K562 (cell line): Measurements from ENCODE around the gene C2orf81. TPM values are rescaled to one million over a fixed set of nuclear protein-coding genes. Genes with fewer than 3 reads are reported as not detected.
A peak's percentile ranks its signal among the peaks of the same experiment; 100 is the strongest.

ENCODE experiments used
- CLOCK ChIP-seq: fragments of 250-450 bp; sonication (Bioruptor Pico); IDR thresholded peaks from 2 replicates; pipeline ENCODE4 v1.4.0; 2020; ENCODE audit warnings: mild to moderate bottlenecking, moderate library complexity, borderline replicate concordance
- ETV1 ChIP-seq: fragments of 450-650 bp; conservative IDR thresholded peaks from 2 replicates; pipeline ENCODE4 v1.6.1; 2016; ENCODE audit warnings: missing genetic modification characterization, control low read depth, low read depth, missing compliant biosample characterization
- FOXP1 ChIP-seq: sonication (generic); formaldehyde crosslinking; IDR thresholded peaks from 2 replicates; pipeline ENCODE4 v1.8.0; 2022; ENCODE audit warnings: mild to moderate bottlenecking, missing genetic modification reagents
- GABPB1 ChIP-seq: sonication (generic); formaldehyde crosslinking; IDR thresholded peaks from 2 replicates; pipeline ENCODE4 v1.8.0; 2022; ENCODE audit warnings: mild to moderate bottlenecking, missing genetic modification reagents
- KLF13 ChIP-seq: fragments of 450-650 bp; IDR thresholded peaks from 2 replicates; pipeline ENCODE4 v1.6.1; 2016; ENCODE audit warnings: missing genetic modification characterization, low read depth, mild to moderate bottlenecking, missing compliant biosample characterization, moderate library complexity, borderline replicate concordance
- NR2C2 ChIP-seq, 2 experiments: fragments of 200-800 bp in 1 of 2; sonication (Bioruptor generic) in 1 of 2; sonication (generic) in 1 of 2; formaldehyde crosslinking in 1 of 2; IDR thresholded peaks; 2 replicates each; pipeline versions ENCODE4 v1.6.1 to v1.8.0; 2016 to 2022; ENCODE audit warnings: mild to moderate bottlenecking in 1 of 2, missing compliant biosample characterization in 1 of 2, missing genetic modification characterization in 1 of 2, missing genetic modification reagents in 1 of 2
- PBX2 ChIP-seq, 2 experiments: IDR thresholded peaks in 1 of 2; conservative IDR thresholded peaks in 1 of 2; 2 replicates each; pipeline ENCODE4 v1.6.1; 2016; ENCODE audit warnings: low read depth in 2 of 2, mild to moderate bottlenecking in 1 of 2, missing compliant biosample characterization in 1 of 2, missing genetic modification characterization in 1 of 2, moderate library complexity in 1 of 2
- PHB2 ChIP-seq: fragments of 450-650 bp; IDR thresholded peaks from 2 replicates; pipeline ENCODE4 v1.6.1; 2017; ENCODE audit warnings: low read depth
- RBM34 ChIP-seq: fragments of 200-400 bp; formaldehyde crosslinking; IDR thresholded peaks from 2 replicates; pipeline ENCODE4 v1.6.1; 2018; ENCODE audit warnings: low read length, borderline replicate concordance; ENCODE audit not compliant: insufficient read depth
- SMAD3 ChIP-seq: fragments of 450-650 bp; formaldehyde crosslinking; conservative IDR thresholded peaks from 2 replicates; pipeline ENCODE4 v1.4.0; 2020; ENCODE audit warnings: mild to moderate bottlenecking
- ZEB2 ChIP-seq: fragments of 450-650 bp; IDR thresholded peaks from 2 replicates; pipeline ENCODE4 v1.6.1; 2016
- ZKSCAN1 ChIP-seq: fragments of 150-350 bp; IDR thresholded peaks from 2 replicates; pipeline ENCODE4 v1.6.1; 2016; ENCODE audit warnings: low read depth, low read length
- ZNF165 ChIP-seq: fragments of 250-450 bp; sonication (Bioruptor Pico); IDR thresholded peaks from 2 replicates; pipeline ENCODE4 v1.4.0; 2020; ENCODE audit warnings: borderline replicate concordance
- ZNF354B ChIP-seq: fragments of 250-450 bp; sonication (Bioruptor Pico); IDR thresholded peaks from 2 replicates; pipeline ENCODE4 v1.4.0; 2020
- ZNF586 ChIP-seq: fragments of 450-650 bp; formaldehyde crosslinking; conservative IDR thresholded peaks from 2 replicates; pipeline ENCODE4 v1.4.0; 2020; ENCODE audit warnings: mild to moderate bottlenecking, moderate library complexity
- polyA plus RNA-seq, 8 experiments: library from polyadenylated mRNA; depleted of rRNA in 4 of 8; stranded (reverse) in 5 of 8; unstranded in 3 of 8; fragments of >200 nt; fragmentation: Nextera tagmentation in 2 of 8; fragmentation: Illumina TruSeq in 1 of 8; extraction: Ambion mirVana in 2 of 8; extraction: Trizol in 1 of 8; gene quantifications; 2 replicates each; pipeline versions ENCODE4 v1.2.1 to v1.2.3, GENCODE V29; 2011 to 2014; ENCODE audit warnings: inconsistent platforms in 1 of 8, missing spikeins in 1 of 8
- total RNA-seq, 7 experiments: library from RNA; depleted of rRNA in 6 of 7; stranded (reverse); fragments of >200 nt in 6 of 7; fragmentation: Illumina TruSeq in 2 of 7; extraction: Trizol in 2 of 7; gene quantifications; 2 replicates each; pipeline versions ENCODE4 v1.2.1 to v1.2.3, GENCODE V29; 2011 to 2021; ENCODE audit warnings: low replicate concordance in 1 of 7
- TF ChIP-seq, protein P1 (sequence below): fragments of 250-450 bp; sonication (Bioruptor Pico); IDR thresholded peaks from 2 replicates; pipeline ENCODE4 v1.8.0; 2022; ENCODE audit warnings: moderate library complexity, mild to moderate bottlenecking, inconsistent platforms
- TF ChIP-seq, protein P2 (sequence below): fragments of 250-450 bp; sonication (Bioruptor Pico); IDR thresholded peaks from 2 replicates; pipeline ENCODE4 v1.5.0; 2021; ENCODE audit warnings: mild to moderate bottlenecking, borderline replicate concordance

C2orf81 gene
- total and polyA plus RNA-seq, 9 of the 15 experiments (the other 6 are each of a cell fraction or from before 2014, with no cell fraction given), result 0.06 TPM; not detected in 8

DNA sequence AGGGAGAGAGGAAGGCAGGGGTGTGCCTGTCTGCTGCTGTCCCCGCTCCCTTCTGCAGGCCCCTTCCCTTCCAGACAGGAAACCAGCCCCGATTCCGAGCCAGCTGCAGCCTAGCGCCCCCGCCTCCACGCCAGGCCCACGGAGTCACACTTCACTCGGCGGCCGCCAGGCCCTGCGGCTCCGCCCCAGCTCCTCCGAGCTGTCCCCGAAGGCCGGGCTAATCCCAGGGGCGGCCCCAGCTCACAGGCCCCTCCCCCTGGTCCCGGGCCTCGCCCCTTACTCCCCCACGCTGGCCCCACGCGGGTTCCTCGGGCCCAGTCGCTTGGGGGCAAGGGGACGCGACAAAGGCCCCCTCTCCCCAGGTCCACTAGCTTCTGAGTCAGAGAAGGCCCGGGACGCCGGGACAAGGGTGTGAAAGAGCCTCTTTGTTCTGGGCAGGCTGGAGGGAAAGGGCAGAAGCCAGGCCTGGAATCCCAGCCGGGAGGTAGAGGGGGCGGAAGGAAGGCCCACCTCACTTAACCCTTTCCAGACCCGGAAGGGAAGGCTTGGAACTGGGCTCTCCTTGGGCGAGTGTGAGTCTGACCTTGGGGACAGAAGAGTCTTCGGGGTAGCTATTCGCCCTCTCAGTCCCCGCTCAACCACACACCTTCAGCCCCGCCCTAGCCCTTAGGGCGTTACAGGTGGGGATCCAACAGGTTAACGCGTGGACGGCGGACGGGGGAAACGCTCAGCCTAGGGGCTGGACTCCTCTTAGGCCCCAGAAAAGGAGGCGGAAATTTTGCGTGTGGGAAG is 19.2 kb upstream of the C2orf81 start (continued):
- no peak for TF ChIP-seq PBX2 (CRISPR knock-in tag; IDR thresholded peaks at IDR 0.05; ENCODE audit: low read depth)
- no peak for TF ChIP-seq PBX2 (tag; conservative IDR thresholded peaks at IDR 0.05; ENCODE audit: low read depth)
- TF ChIP-seq CLOCK (CRISPR knock-in tag), result no peak
- no peak for TF ChIP-seq ZNF354B
- 0 out of 2 replicates have a peak, but pooled peaks have one; percentile 7 for TF ChIP-seq ZKSCAN1
- 0 out of 2 replicates have a peak, but pooled peaks have one; percentile 7 for TF ChIP-seq ETV1 (tag)
- no peak for TF ChIP-seq SMAD3 (CRISPR knock-in tag)
- TF ChIP-seq RBM34, result no peak
- TF ChIP-seq ZEB2, result no peak
- no peak for TF ChIP-seq ZNF586
- TF ChIP-seq, protein P1, sequence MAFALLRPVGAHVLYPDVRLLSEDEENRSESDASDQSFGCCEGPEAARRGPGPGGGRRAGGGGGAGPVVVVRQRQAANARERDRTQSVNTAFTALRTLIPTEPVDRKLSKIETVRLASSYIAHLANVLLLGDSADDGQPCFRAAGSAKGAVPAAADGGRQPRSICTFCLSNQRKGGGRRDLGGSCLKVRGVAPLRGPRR, result no peak
- TF ChIP-seq, protein P2, sequence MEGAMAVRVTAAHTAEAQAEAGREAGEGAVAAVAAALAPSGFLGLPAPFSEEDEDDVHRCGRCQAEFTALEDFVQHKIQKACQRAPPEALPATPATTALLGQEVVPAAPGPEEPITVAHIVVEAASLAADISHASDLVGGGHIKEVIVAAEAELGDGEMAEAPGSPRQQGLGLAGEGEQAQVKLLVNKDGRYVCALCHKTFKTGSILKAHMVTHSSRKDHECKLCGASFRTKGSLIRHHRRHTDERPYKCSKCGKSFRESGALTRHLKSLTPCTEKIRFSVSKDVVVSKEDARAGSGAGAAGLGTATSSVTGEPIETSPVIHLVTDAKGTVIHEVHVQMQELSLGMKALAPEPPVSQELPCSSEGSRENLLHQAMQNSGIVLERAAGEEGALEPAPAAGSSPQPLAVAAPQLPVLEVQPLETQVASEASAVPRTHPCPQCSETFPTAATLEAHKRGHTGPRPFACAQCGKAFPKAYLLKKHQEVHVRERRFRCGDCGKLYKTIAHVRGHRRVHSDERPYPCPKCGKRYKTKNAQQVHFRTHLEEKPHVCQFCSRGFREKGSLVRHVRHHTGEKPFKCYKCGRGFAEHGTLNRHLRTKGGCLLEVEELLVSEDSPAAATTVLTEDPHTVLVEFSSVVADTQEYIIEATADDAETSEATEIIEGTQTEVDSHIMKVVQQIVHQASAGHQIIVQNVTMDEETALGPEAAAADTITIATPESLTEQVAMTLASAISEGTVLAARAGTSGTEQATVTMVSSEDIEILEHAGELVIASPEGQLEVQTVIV (CRISPR knock-in tag), result no peak
- no peak for TF ChIP-seq FOXP1 (CRISPR knock-in tag)
- TF ChIP-seq PHB2, result no peak
- TF ChIP-seq KLF13, result no peak
- no peak for TF ChIP-seq NR2C2 (CRISPR knock-in tag; IDR thresholded peaks at IDR 0.05)
- no peak for TF ChIP-seq NR2C2 (tag; IDR thresholded peaks at IDR 0.05)
- TF ChIP-seq GABPB1 (CRISPR knock-in tag), result no peak
- no peak for TF ChIP-seq ZNF165 (CRISPR knock-in tag)
